Loucy (cell line): ENCODE data around the gene KRT17.

Experiments
- EZH2phosphoT487 ChIP-seq: fragments of 200-600 bp; IDR thresholded peaks from 2 replicates; pipeline ENCODE4 v1.6.1; 2018; ENCODE audit warnings: antibody characterized with exemption, mild to moderate bottlenecking, moderate library complexity, borderline replicate concordance
- TF ChIP-seq, protein P1 (sequence below): fragments of 200-600 bp; sonication (generic); conservative IDR thresholded peaks from 2 replicates; pipeline ENCODE4 v1.5.1; 2014; ENCODE audit warnings: mild to moderate bottlenecking, antibody characterized with exemption, low read length

DNA sequence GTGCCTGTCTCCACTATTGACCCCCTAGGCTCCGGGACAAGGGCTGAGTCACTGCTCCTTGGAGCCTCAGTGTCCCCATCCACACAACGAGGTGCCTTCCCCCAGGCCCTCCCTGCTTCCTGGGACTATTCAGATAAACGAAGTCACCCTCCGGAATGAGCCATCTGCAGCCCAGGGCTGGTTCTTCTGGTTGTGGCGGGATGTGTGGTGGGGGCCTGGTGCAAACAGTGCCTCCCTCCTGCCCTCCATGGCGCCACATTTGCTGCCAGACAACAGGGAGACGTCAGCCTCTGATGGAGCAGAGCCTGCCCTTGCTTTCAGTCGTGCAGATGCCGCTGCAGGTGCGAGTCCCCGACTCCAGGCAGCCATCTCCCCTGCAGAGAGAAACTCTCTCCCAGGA lies 6.7 kb downstream of the KRT17 start:
- TF ChIP-seq, protein P1, sequence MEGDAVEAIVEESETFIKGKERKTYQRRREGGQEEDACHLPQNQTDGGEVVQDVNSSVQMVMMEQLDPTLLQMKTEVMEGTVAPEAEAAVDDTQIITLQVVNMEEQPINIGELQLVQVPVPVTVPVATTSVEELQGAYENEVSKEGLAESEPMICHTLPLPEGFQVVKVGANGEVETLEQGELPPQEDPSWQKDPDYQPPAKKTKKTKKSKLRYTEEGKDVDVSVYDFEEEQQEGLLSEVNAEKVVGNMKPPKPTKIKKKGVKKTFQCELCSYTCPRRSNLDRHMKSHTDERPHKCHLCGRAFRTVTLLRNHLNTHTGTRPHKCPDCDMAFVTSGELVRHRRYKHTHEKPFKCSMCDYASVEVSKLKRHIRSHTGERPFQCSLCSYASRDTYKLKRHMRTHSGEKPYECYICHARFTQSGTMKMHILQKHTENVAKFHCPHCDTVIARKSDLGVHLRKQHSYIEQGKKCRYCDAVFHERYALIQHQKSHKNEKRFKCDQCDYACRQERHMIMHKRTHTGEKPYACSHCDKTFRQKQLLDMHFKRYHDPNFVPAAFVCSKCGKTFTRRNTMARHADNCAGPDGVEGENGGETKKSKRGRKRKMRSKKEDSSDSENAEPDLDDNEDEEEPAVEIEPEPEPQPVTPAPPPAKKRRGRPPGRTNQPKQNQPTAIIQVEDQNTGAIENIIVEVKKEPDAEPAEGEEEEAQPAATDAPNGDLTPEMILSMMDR: no peak
- TF ChIP-seq EZH2phosphoT487: no peak
